ENCODE data around the gene PTPRC.
"Not testable (repeated sequence)": the region's sequence is repeated elsewhere in the genome, so short reads cannot be mapped to it uniquely, and the experiment has no call there.

PTPRC gene

GRCh38 chr1:198638894-198639635 lies at the start of gene PTPRC:
PTPRC (plus strand) TSS chr1:198639040; CDS start chr1:198639269, 229 bp downstream.
- DNase-seq, result no peak

- no peak for DNase-seq
These were observed 48.4 kb upstream of the PTPRC start for GRCh38 chr1:198590454-198590853.

GRCh38 chr1:198595765-198596164 lies 43.1 kb upstream of the PTPRC start:
- DNase-seq, result no peak

- no peak for DNase-seq
These were observed 41.0 kb upstream of the PTPRC start for GRCh38 chr1:198597690-198598430.

GRCh38 chr1:198598796-198599321 lies 40.0 kb upstream of the PTPRC start:
- DNase-seq, result peak; percentile 81

- no peak for DNase-seq
These were observed 39.1 kb upstream of the PTPRC start for GRCh38 chr1:198599749-198600148.

- no peak for DNase-seq
These were observed 37.9 kb upstream of the PTPRC start for GRCh38 chr1:198600906-198601305.

GRCh38 chr1:198601310-198601709 lies 37.5 kb upstream of the PTPRC start:
- DNase-seq, result not testable (repeated sequence)

- DNase-seq, result no peak
These were observed 36.6 kb upstream of the PTPRC start for GRCh38 chr1:198601936-198602889.

GRCh38 chr1:198604975-198605374 lies 33.9 kb upstream of the PTPRC start:
- no peak for DNase-seq

- peak; percentile 39 for DNase-seq
These were observed 33.4 kb upstream of the PTPRC start for GRCh38 chr1:198605406-198605805.

- DNase-seq, result peak; percentile 65
These were observed 32.8 kb upstream of the PTPRC start for GRCh38 chr1:198606020-198606438.

- DNase-seq, result no peak
These were observed 31.1 kb upstream of the PTPRC start for GRCh38 chr1:198607714-198608113.

- DNase-seq, result no peak
These were observed 28.5 kb upstream of the PTPRC start for GRCh38 chr1:198610362-198610761.

GRCh38 chr1:198611219-198611618 lies 27.6 kb upstream of the PTPRC start:
- DNase-seq, result no peak

GRCh38 chr1:198612471-198613260 lies 26.2 kb upstream of the PTPRC start:
- no peak for DNase-seq

- no peak for DNase-seq
These were observed 21.4 kb upstream of the PTPRC start for GRCh38 chr1:198617406-198617805.

- DNase-seq, result no peak
These were observed 19.3 kb upstream of the PTPRC start for GRCh38 chr1:198619375-198620140.

- DNase-seq, result no peak
These were observed 18.6 kb upstream of the PTPRC start for GRCh38 chr1:198620218-198620617.

GRCh38 chr1:198620951-198621824 lies 17.7 kb upstream of the PTPRC start:
- DNase-seq, result no peak
